GM18873 (cell line): ENCODE data around the gene ZNF639.
"Not testable (repeated sequence)": the region's sequence is repeated elsewhere in the genome, so short reads cannot be mapped to it uniquely, and the experiment has no call there.

Source experiments
- ATAC-seq: cut with Tn5 transposase; IDR thresholded peaks from one replicate; pipeline ENCODE4 v1.9.1; 2021; ENCODE audit warnings: mild to moderate bottlenecking, moderate library complexity, moderate number of reproducible peaks; ENCODE audit not compliant: unreplicated experiment, low FRiP score

Gene ZNF639, protein sequence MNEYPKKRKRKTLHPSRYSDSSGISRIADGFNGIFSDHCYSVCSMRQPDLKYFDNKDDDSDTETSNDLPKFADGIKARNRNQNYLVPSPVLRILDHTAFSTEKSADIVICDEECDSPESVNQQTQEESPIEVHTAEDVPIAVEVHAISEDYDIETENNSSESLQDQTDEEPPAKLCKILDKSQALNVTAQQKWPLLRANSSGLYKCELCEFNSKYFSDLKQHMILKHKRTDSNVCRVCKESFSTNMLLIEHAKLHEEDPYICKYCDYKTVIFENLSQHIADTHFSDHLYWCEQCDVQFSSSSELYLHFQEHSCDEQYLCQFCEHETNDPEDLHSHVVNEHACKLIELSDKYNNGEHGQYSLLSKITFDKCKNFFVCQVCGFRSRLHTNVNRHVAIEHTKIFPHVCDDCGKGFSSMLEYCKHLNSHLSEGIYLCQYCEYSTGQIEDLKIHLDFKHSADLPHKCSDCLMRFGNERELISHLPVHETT

DNA sequence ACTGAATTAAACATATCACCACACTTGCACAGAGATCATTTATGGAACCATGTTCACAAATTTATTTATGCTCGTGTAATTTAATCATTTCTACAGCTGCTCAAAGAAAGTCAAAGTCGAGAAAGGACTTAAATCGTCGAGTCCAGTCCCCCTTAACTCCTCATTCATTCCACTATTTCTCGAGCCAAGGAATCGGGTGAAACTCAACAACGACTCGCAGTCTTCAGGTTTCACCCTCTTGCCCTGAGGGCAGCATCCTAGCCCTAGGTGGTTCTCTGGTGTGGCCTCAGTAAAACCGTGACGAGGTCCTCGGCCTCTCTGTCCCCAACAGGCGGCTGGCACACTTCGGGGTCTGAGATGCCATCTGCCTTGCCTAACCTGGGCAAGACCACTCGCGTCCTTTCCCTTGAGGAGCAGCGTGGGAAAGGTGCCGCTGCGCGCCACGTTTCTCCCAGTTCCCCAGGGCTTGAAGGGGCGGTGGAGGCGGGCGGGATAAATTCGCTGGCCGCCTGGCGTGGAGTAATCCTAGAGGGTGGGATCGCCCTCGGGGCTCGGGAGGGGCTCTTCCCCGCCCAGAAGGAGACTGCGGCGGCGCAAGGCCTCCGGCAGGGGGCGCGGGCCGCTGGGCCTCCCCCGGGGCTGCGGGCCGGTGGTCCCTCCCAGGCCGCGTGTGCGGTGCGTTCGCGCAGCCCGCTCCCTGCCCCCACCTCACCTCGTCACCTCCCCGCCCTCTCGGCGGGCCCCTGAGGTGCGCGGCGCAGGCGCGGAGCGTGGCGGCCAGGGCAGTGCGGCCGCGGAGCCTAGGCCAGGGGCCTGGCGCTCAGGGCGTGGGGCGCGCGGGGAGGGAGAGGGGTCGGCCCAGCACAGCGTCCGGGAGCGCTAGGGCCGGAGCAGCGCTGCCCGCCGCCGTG, at the start of gene ZNF639:
Gene ZNF639, plus strand, starts transcription at position 746 of the 911 bp plus-strand sequence. CDS start 5,263 bp downstream, outside the sequence.
- peak; percentile 56 for ATAC-seq

DNA sequence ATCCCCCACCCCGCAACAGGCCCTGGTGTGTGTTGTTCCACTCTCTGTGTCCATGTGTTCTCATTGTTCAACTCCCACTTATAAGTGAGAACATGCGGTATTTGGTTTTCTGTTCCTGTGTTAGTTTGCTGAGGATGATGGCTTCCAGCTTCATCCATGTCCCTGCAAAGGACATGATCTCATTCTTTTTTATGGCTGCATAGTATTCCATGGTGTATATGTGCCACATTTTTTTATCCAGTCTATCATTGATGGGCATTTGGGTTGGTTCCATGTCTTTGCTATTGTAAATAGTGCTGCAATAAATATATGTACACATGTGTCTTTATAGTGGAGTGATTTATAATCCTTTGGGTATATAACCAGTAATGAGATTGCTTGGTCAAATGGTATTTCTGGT, 48.4 kb upstream of the ZNF639 start:
- not testable (repeated sequence) for ATAC-seq

DNA sequence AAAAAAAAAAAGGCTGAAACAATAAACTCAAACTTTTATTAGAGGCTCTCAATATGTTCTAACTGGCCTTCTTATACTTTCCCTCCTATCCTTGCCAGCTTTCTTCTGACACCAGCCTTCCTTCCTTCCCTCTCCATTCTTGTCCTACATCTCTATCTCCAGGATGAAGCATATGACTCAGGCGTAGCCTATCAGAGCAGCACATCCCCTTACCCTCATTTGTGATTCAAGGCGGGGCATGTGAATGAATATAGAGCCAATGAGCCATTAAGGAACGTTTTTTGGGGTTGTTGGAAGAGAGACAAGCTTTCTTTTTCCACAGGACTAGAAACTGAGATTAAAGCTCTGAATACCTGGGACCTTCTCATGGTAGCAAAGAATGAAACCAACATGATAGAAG, 46.8 kb upstream of the ZNF639 start:
- no peak for ATAC-seq

DNA sequence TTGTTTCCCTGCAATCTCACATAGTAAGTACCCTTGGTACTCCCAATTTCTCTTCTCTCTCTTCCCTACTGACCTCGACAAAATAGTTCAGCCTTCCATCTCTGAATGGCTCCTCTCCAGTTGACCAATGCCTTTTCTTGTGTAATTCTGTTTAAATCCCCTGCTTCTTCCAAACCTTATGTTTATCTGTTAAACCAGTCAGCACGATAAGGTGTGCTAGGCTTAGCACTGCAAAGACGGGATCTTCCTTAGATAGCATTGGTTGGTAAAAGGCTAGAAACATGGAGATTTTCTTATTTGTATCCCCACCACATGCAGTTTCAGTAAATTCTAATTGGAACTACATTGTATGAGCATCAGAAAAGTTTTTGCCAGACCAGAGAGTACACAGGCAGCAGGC, 46.1 kb upstream of the ZNF639 start:
- no peak for ATAC-seq

DNA sequence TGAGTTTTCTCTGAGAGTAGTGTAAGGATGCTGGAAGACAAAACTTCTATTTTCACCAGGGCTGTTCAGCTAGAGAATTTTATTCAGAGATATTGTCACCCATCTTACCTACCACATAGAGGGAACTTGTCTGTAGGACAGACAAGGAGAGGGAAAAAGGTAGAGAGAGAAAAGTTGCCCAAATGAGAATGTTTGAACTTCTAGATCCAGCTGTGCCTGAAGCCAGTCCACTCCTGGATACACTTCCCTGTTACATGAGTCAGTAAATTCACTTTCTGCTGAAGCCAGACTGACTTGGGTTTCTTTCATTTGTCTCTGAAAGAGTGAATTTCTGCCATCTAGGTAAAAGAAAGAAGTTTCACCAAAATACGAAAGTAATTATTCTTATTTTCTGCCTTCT, 44.7 kb upstream of the ZNF639 start:
- ATAC-seq: no peak

DNA sequence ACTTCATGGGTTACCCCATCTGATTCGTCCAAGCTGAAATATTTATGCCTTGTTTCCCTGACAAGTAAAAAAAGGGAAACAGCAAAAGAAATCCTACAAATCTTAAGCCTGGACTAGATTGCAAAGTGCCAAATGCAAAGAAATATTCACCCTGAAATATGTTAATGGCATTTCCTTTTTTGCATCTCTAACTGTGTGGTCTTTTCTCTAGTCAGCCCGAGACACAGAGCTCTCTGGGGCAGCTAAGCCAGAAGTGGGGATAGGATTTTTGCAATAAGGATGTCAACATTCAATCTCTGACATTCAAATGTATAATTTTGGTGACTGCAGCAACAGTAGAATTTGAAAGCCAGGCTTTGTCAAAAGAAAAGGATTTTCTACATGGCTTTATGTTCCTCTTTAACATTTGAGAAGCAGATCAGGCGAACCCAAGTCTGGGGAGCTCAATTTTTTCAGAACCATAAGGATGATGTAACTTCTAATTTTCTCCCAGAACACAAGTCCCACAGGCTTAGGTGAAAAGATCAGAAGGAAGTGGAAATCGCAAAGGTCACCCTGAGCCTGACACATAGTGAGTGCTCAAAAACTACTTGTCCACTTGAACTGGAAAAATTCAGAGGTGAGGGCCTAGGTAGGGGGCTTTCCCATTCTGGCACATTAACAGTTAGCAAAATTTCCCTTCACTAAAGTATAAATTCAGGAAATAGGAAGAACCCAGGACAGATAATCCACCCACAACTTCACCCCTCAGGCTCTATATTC, 43.7 kb upstream of the ZNF639 start:
- no peak for ATAC-seq

DNA sequence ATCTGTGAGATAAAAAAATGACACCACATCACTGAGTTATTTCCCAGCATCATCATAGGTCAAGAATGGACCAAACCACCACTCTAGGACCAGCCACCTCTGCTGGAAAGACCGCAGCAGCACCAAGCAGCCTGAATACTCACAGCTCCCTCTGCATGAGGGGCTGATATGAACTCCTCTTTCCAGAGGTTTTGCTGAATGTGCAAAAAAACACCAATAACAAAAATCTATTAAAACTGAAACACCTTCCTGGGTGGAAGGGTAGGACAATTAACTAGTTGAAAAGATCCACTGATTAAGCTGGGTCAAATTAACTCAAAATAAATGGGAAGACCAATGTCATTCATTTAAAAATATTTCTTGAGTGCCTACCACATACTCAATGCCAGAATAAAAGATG, 43.0 kb upstream of the ZNF639 start:
- ATAC-seq: no peak

DNA sequence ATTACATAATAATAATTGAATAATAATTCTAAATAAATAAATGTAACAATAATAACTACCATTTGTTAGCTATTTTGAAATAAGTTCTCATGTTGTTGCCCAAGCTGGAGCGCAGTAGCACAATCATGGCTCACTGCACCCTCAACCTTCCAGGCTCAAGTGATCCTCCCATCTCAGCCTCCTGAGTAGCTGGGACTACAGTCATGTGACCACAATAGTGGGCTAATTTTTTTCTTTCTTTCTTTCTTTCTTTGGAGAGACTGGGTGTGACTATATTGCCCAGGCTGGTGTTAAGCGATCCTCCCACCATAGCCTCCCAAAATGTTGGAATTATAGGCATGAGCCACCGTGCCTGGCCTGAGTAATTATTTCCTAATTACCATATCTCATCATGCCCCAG, 41.0 kb upstream of the ZNF639 start:
- ATAC-seq: no peak

DNA sequence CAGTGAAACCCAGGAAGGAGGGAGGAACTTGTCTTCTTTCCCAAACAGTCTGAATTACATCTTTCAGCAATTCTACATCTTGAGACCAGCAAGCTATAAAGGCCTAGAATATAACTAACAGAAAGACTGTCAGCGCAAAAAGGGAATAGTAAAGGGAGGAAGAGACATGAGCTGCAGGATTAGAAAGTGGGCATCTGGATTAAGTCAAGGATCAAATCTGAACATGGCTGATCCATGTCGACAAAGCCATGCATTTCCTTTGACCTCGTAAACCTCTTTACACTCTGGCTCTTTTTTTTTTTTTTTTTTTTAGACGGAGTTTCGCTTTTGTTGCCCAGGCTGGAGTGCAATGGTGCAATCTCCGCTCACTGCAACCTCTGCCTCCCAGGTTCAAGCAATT, 36.5 kb upstream of the ZNF639 start:
- ATAC-seq: no peak

DNA sequence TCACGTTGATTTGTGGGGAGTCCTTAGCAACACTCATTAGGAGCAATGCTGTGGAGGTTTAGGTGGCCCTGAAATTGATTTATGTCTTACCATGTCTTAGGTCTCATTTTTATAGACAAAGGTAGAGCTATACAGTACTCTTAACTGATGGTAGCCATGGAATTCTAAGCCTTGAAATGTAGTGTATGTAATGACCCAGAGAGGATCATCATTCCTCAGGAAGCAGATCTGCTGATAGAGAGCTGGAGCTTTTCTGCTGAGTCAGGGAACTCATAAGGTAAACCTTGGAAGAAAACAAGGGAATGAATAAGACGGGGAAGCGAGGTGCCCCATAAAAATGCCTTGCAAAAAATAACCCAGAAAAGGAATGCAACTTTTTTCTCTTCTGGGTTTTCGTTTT, 34.0 kb upstream of the ZNF639 start:
- no peak for ATAC-seq

DNA sequence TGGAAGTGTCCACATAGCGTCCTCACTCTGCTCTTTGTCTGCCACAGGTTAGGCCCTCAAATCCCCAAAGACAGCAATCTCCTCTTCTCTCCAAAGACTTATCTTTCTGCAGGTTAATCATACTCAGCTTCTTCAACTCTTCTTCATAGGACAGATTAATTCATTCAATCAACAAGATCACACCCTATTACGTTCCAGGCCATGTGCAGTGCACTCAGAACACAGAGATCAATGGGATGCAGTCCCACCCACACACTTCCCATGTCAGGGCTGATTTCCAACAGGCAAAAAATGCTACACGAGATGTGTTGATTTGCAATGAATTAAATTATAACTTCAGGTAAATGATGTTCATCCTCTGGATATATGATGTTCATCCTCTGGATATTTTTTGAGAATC, 33.5 kb upstream of the ZNF639 start:
- no peak for ATAC-seq

DNA sequence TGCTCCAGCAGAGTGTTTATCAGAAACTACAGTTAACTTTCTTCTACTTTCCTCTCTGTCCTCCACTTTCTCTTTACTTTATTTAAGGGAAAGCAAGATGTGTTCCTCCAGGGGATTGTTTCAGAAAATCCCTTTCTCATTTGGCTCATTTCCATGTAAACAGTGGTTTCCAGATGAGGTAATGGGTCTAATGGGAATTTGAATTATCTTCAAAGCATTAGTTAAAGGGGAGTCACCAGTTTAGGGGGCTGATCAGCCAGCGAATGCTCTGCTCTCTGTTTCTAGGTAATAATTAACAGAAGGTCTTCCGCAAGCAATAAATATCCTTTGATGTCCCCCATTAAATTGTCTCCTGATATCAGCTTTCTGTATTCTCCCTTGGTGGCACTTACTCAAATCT, 30.4 kb upstream of the ZNF639 start:
- ATAC-seq: no peak

DNA sequence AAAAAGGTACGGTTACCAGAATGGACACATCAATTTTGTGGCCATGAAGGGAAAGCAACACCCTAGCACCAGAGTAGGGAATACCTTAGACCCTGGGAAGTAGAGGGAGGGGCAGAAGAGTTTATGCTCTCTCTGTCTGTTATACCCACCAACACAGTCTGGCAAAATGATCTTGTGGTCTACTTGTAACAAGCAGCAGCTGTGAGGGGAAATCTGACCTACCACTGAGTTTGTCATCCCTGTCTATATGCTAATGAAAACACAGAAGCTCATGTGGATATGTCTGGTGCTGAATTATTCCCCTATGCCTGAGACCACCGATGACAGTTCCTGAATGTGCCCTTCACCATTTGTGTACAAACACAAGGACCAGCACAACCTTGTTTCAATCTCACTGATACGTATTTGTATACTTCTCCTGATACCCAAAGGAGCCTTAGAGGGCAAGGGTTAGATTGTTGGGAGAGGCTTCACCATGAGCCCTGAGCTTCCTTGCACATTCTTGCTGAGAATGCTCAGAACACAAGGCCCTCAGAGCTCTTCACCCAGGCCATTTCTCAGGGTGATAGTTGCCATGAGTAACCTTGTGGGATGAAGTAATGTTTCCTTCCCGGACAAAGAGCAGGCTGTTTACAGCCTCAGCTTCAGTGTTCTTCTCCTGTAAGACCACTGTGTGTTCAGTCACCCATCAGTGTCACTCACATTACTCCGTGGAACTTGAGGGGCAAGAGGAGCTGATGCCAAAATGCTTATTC, 24.7 kb upstream of the ZNF639 start:
- ATAC-seq: no peak

DNA sequence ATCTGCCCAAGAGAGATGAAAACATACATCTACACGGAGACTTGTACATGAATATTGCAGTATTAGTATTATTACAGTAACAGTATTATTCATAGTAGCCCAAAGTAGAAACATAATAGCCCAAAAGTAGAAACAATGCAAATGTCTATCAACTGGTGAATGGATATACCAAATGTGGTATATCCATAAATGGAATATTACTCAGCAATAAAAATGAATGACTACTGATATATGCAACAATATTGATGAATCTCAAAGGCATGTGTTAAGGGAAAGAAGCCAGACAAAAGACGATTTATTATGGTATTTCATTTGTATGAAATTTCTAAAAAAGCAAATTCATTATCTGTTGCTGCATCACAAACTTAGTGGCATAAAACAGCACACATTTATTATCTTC, 23.5 kb upstream of the ZNF639 start:
- ATAC-seq: no peak

DNA sequence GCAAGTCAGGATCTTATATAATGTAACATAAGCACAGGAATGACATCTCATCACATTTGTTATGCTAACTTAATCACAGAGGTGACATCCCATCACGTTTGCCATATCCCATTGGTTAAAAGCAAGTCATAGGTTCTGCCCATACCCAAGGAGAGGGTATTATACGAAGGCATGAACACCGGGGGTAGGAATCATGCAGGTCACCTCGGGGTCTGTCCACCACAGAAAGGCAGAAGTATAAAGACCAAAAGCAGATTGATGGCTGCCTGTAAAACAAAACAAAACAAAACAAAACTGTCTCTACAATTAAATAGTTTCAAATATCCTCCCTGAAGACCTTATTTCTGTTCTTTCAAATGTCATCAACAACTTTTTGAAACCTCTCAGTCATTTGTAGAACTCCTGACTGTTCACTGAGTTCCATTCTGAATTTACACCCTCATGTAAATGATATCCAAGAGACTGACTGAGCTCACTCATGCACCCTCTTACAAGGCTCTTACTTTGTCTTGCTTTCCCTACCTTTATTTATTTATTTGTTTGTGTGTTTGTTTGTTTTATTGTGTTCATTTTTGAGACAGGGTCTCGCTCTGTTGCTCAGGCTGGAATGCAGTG, 22.7 kb upstream of the ZNF639 start:
- ATAC-seq: peak; percentile 47

DNA sequence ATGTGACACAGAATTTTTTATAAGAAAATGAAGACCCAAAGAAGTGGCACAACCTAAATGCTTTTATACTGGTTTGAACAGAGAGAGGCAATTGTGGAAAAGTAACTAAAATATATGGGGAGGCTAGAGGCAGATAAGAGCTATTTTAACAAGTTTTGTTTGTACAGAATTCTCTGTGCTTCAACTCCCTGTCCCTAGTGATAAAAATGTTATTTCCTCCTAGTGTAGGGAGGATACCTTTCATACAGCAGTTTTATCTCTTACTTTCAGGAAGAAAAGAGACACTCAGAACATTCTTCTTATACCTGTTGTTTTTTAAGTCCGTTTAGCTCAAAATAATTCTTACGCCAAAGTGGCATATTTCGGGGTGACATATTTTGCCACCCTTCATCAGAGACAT, 21.2 kb upstream of the ZNF639 start:
- no peak for ATAC-seq

DNA sequence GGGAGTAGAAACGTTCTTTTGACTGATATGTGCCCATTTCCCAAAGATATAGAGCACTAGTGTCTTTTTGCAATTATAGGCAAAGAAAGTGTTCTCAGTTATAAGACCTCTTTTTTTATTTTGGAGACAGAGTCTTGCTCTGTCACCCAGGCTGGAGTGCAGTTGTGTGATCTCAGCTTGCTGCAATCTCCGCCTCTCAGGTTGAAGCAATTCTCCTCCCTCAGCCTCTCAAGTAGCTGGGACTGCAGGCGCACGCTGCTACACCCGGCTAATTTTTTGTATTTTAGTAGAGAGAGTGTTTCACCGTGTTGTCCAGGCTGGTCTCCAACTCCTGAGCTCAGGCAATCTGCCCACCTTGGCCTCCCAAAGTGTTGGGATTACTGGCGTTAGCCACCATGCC, 20.7 kb upstream of the ZNF639 start:
- ATAC-seq: no peak

DNA sequence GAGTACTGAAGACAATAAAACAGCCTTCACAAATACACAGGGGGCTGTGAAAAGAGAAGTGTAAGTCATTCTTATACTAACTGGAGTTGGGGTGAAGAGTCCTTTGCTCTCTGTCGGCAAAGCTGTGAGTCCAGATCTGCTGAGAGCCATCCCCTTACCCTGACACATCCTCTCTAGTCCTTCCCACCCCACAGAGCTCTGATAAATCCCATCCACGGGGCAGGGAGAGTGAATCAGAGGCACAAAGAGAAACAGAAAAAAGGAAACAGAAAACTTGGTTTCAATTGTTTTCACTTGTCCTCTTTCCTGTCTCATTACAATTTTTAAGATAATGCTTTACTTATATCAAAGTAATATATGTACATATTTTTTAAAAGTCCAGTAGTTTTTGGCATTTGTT, 18.2 kb upstream of the ZNF639 start:
- ATAC-seq: no peak

DNA sequence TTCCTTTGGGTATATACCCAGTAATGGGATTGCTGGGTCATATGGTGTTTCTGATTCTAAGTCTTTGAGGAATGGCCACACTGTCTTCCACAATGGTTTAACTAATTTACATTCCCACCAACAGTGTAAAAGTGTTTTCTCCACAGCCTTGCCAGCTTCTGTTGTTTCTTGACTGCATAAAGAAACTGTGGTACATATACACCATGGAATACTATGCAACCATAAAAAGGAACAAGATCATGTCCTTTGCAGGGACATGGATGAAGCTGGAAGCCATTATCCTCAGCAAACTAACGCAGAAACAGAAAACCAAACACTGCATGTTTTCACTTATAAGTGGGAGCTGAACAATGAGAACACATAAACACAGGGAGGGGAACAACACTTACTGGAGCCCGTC, 15.5 kb upstream of the ZNF639 start:
- not testable (repeated sequence) for ATAC-seq

DNA sequence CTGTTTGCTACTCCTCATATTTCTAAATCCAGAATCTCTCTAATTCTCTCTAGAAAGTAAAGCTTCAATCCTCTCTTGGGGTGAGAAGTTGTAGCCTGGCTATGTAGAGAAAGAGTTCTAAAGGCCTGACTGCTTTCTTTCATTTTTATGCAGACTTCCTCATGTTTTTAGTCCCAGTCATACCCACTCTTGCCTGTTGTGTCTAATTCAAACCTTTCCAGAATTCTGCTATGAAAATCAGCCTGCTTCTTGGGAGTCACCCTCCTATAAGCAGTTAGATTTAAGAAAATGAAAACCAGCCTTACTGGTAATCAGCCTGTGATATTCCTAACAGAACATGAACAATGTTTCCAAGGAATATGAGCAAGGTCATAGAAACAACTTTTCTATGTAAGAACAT, 14.8 kb upstream of the ZNF639 start:
- ATAC-seq: no peak
